HEK293 (cell line): Measurements from ENCODE around the gene LSM7.

ENCODE experiments used
- CTCF ChIA-PET: fragments of 350-600 bp; formaldehyde crosslinking; extraction: SDS; loops from one replicate; lab custom pipeline; 2021; ENCODE audit warnings: antibody characterized with exemption; lab: Yijun Ruan, JAX
- POLR2A ChIA-PET: fragments of 300-600 bp; formaldehyde crosslinking; extraction: SDS; loops from one replicate; lab custom pipeline; 2020; ENCODE audit warnings: antibody characterized with exemption, inconsistent platforms; lab: Yijun Ruan, JAX
- H3K27ac ChIP-seq: fragments of 200-500 bp; sonication (Bioruptor generic); 2 replicates; pipeline ENCODE4 v1.5.1; 2014; ENCODE audit warnings: low read depth, low read length, control low read depth, inconsistent platforms; ENCODE audit errors: extremely low read depth
- H3K36me3 ChIP-seq, 2 experiments: fragments of 200-500 bp in 1 of 2; sonication (Bioruptor generic) in 1 of 2; 1 replicate in 1 of 2; 2 replicates in 1 of 2; pipeline ENCODE4 v1.5.1; 2014 to 2017; ENCODE audit warnings: inconsistent platforms in 2 of 2, low read length in 2 of 2; ENCODE audit not compliant: control insufficient read depth in 2 of 2, insufficient read depth in 1 of 2
- H3K4me1 ChIP-seq: fragments of 200-500 bp; sonication (Bioruptor generic); 2 replicates; pipeline ENCODE4 v1.5.1; 2014; ENCODE audit warnings: mild to moderate bottlenecking, low read length, inconsistent platforms; ENCODE audit not compliant: control insufficient read depth, insufficient read depth
- H3K4me3 ChIP-seq: 2 replicates; pipeline ENCODE4 v1.5.1; 2011; ENCODE audit warnings: low read depth, mild to moderate bottlenecking, control low read depth, low read length, moderate library complexity
- H3K9me3 ChIP-seq: fragments of 200-500 bp; sonication (Bioruptor generic); 2 replicates; pipeline ENCODE4 v1.5.1; 2014; ENCODE audit warnings: low read depth, low read length, inconsistent platforms; ENCODE audit not compliant: control insufficient read depth, insufficient read depth
- EGR2 ChIP-seq: fragments of 450-650 bp; formaldehyde crosslinking; IDR thresholded peaks from 2 replicates; pipeline ENCODE4 v1.5.1; 2016; ENCODE audit warnings: low read depth, missing biosample characterization, missing genetic modification characterization
- HOXA7 ChIP-seq: sonication (generic); formaldehyde crosslinking; IDR thresholded peaks from 2 replicates; pipeline ENCODE4 v1.8.1; 2022; ENCODE audit warnings: missing genetic modification reagents, borderline replicate concordance
- PBX3 ChIP-seq: sonication (generic); formaldehyde crosslinking; IDR thresholded peaks from 2 replicates; pipeline ENCODE4 v1.8.1; 2022; ENCODE audit warnings: mild to moderate bottlenecking, moderate library complexity, missing genetic modification reagents
- SP2 ChIP-seq: fragments of 450-650 bp; formaldehyde crosslinking; IDR thresholded peaks from 2 replicates; pipeline ENCODE4 v1.5.1; 2016; ENCODE audit warnings: missing biosample characterization, missing genetic modification characterization
- SP3 ChIP-seq: fragments of 450-650 bp; formaldehyde crosslinking; IDR thresholded peaks from 2 replicates; pipeline ENCODE4 v1.5.1; 2016; ENCODE audit warnings: missing biosample characterization, missing genetic modification characterization
- TCF7L2 ChIP-seq: IDR thresholded peaks from 2 replicates; pipeline ENCODE4 v1.6.1; 2011; ENCODE audit warnings: low read depth, mild to moderate bottlenecking, inconsistent platforms, low read length, moderate library complexity, borderline replicate concordance
- TRIM28 ChIP-seq: IDR thresholded peaks from 2 replicates; pipeline ENCODE4 v1.6.1; 2011; ENCODE audit warnings: low read length, control low read depth, borderline replicate concordance
- YY1 ChIP-seq: fragments of 450-650 bp; formaldehyde crosslinking; IDR thresholded peaks from 2 replicates; pipeline ENCODE4 v1.5.1; 2018; ENCODE audit warnings: missing biosample characterization, missing genetic modification characterization
- ZBTB44 ChIP-seq: fragments of 450-650 bp; IDR thresholded peaks from 2 replicates; pipeline ENCODE4 v1.5.1; 2018; ENCODE audit warnings: missing biosample characterization, mild to moderate bottlenecking, missing genetic modification characterization
- ZFHX2 ChIP-seq: fragments of 450-650 bp; formaldehyde crosslinking; conservative IDR thresholded peaks from 2 replicates; pipeline ENCODE4 v1.5.1; 2016; ENCODE audit warnings: missing biosample characterization, missing genetic modification characterization
- ZFP69B ChIP-seq: fragments of 450-650 bp; formaldehyde crosslinking; IDR thresholded peaks from 2 replicates; pipeline ENCODE4 v1.5.1; 2016; ENCODE audit warnings: missing biosample characterization, missing genetic modification characterization
- ZNF146 ChIP-seq: fragments of 450-650 bp; formaldehyde crosslinking; IDR thresholded peaks from 2 replicates; pipeline ENCODE4 v1.5.1; 2016; ENCODE audit warnings: missing biosample characterization, missing genetic modification characterization
- ZNF16 ChIP-seq: fragments of 450-650 bp; formaldehyde crosslinking; IDR thresholded peaks from 2 replicates; pipeline ENCODE4 v1.5.1; 2016; ENCODE audit warnings: low read depth, missing biosample characterization, missing genetic modification characterization
- ZNF184 ChIP-seq: fragments of 450-650 bp; IDR thresholded peaks from 2 replicates; pipeline ENCODE4 v1.5.1; 2018; ENCODE audit warnings: missing biosample characterization, mild to moderate bottlenecking, missing genetic modification characterization
- ZNF248 ChIP-seq: fragments of 450-650 bp; formaldehyde crosslinking; IDR thresholded peaks from 2 replicates; pipeline ENCODE4 v1.5.1; 2017; ENCODE audit warnings: missing biosample characterization, missing genetic modification characterization
- ZNF292 ChIP-seq: fragments of 450-650 bp; formaldehyde crosslinking; IDR thresholded peaks from 2 replicates; pipeline ENCODE4 v1.5.1; 2016; ENCODE audit warnings: low read depth, missing biosample characterization, missing genetic modification characterization, borderline replicate concordance
- ZNF416 ChIP-seq: fragments of 450-650 bp; formaldehyde crosslinking; IDR thresholded peaks from 2 replicates; pipeline ENCODE4 v1.5.1; 2016; ENCODE audit warnings: missing biosample characterization, missing genetic modification characterization
- ZNF473 ChIP-seq: fragments of 450-650 bp; formaldehyde crosslinking; IDR thresholded peaks from 2 replicates; pipeline ENCODE4 v1.5.1; 2017; ENCODE audit warnings: missing biosample characterization, missing genetic modification characterization
- ZNF501 ChIP-seq: fragments of 450-650 bp; formaldehyde crosslinking; IDR thresholded peaks from 2 replicates; pipeline ENCODE4 v1.5.1; 2016; ENCODE audit warnings: missing biosample characterization, missing genetic modification characterization
- ZNF514 ChIP-seq: fragments of 450-650 bp; formaldehyde crosslinking; IDR thresholded peaks from 2 replicates; pipeline ENCODE4 v1.5.1; 2016; ENCODE audit warnings: missing biosample characterization, missing genetic modification characterization
- ZNF560 ChIP-seq: fragments of 450-650 bp; formaldehyde crosslinking; IDR thresholded peaks from 2 replicates; pipeline ENCODE4 v1.5.1; 2017; ENCODE audit warnings: missing biosample characterization, missing genetic modification characterization, borderline replicate concordance
- ZNF623 ChIP-seq: fragments of 450-650 bp; formaldehyde crosslinking; IDR thresholded peaks from 2 replicates; pipeline ENCODE4 v1.5.1; 2016; ENCODE audit warnings: missing biosample characterization, missing genetic modification characterization
- TF ChIP-seq, protein P1 (sequence below): fragments of 450-650 bp; formaldehyde crosslinking; IDR thresholded peaks from 2 replicates; pipeline ENCODE4 v1.5.1; 2016; ENCODE audit warnings: missing biosample characterization, missing genetic modification characterization
- TF ChIP-seq, protein P2 (sequence below): fragments of 450-650 bp; formaldehyde crosslinking; IDR thresholded peaks from 2 replicates; pipeline ENCODE4 v1.5.1; 2016; ENCODE audit warnings: missing biosample characterization, missing genetic modification characterization
- TF ChIP-seq, protein P3 (sequence below): fragments of 450-650 bp; formaldehyde crosslinking; IDR thresholded peaks from 2 replicates; pipeline ENCODE4 v1.5.1; 2016; ENCODE audit warnings: missing biosample characterization, missing genetic modification characterization

The LSM7 gene

DNA sequence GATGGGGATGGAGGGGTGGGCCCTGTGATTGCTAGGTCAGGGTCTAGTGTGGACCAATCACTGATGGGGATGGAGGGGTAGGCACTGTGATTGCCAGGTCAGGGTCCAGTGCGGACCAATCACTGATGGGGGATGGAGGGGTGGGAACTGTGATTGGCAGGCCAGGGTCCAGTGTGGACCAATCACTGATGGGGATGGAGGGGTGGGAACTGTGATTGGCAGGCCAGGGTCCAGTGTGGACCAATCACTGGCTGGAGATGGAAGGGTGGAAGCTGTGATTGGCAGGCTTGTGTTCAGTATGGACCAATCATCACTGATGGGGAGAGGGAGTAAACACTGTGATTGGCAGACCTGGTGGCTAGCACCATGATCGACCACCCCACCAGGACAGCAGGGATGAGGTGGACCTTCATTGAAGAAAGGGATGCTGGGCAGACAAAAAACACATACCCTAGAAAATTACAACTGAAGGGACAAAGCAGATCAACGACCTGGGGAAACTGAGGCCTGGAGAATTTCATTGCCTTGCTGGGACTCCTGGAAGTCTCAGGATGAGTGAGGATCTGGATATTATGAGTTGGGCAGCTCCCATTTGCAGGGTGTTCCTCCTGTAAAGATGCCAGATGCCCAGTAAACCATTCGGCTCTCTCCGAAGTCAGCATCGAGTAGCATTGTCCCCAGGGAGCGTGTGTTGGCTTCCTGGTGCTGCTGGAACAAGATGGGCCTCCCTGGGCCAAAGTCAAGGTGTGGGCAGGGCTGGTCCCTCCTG lies 47.2 kb upstream of the LSM7 start (continued):
- TF ChIP-seq ZNF501 (tag by site-specific recombination) (no peak), ZFP69B (no peak), ZNF514 (tag by site-specific recombination) (no peak)
- TF ChIP-seq, protein P1, sequence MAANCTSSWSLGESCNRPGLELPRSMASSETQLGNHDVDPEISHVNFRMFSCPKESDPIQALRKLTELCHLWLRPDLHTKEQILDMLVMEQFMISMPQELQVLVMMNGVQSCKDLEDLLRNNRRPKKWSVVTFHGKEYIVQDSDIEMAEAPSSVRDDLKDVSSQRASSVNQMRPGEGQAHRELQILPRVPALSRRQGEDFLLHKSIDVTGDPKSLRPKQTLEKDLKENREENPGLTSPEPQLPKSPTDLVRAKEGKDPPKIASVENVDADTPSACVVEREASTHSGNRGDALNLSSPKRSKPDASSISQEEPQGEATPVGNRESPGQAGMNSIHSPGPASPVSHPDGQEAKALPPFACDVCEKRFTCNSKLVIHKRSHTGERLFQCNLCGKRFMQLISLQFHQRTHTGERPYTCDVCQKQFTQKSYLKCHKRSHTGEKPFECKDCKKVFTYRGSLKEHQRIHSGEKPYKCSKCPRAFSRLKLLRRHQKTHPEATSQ (tag by site-specific recombination), result no peak
- TF ChIP-seq, protein P2, sequence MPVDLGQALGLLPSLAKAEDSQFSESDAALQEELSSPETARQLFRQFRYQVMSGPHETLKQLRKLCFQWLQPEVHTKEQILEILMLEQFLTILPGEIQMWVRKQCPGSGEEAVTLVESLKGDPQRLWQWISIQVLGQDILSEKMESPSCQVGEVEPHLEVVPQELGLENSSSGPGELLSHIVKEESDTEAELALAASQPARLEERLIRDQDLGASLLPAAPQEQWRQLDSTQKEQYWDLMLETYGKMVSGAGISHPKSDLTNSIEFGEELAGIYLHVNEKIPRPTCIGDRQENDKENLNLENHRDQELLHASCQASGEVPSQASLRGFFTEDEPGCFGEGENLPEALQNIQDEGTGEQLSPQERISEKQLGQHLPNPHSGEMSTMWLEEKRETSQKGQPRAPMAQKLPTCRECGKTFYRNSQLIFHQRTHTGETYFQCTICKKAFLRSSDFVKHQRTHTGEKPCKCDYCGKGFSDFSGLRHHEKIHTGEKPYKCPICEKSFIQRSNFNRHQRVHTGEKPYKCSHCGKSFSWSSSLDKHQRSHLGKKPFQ (tag by site-specific recombination), result no peak

GRCh38 chr19:2374808-2375207 lies 46.4 kb upstream of the LSM7 start:
- H3K36me3 ChIP-seq, result no peaks in the 10 kb centered on the region
- ChIA-PET CTCF (no interaction called here), POLR2A (interaction anchor here (0.6 kb wide), 1 partner anchor 1441 kb away, joined by 5 read pairs; no protein-coding TSS in a partner anchor)
- no peaks in the 10 kb centered on the region for H3K4me1 ChIP-seq
- no peak for TF ChIP-seq YY1 (tag by site-specific recombination)
- TF ChIP-seq ZNF416 (tag by site-specific recombination), result no peak
- TF ChIP-seq ZNF16 (tag by site-specific recombination), result no peak
- TF ChIP-seq ZNF146, result no peak
- no peak for TF ChIP-seq ZNF184
- TF ChIP-seq SP2 (tag by site-specific recombination), result no peak
- TF ChIP-seq, protein P3, sequence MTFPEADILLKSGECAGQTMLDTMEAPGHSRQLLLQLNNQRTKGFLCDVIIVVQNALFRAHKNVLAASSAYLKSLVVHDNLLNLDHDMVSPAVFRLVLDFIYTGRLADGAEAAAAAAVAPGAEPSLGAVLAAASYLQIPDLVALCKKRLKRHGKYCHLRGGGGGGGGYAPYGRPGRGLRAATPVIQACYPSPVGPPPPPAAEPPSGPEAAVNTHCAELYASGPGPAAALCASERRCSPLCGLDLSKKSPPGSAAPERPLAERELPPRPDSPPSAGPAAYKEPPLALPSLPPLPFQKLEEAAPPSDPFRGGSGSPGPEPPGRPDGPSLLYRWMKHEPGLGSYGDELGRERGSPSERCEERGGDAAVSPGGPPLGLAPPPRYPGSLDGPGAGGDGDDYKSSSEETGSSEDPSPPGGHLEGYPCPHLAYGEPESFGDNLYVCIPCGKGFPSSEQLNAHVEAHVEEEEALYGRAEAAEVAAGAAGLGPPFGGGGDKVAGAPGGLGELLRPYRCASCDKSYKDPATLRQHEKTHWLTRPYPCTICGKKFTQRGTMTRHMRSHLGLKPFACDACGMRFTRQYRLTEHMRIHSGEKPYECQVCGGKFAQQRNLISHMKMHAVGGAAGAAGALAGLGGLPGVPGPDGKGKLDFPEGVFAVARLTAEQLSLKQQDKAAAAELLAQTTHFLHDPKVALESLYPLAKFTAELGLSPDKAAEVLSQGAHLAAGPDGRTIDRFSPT (tag by site-specific recombination), result no peak
- TF ChIP-seq ZNF473, result no peak
- H3K27ac ChIP-seq, result no peak overlapping the region
- no peaks in the 10 kb centered on the region for H3K9me3 ChIP-seq
- H3K4me3 ChIP-seq, result no peak overlapping the region

GRCh38 chr19:2372076-2372612 lies 43.8 kb upstream of the LSM7 start:
- H3K4me3 ChIP-seq, result no peak overlapping the region
- H3K36me3 ChIP-seq, result no peaks in the 10 kb centered on the region
- ChIA-PET CTCF (no interaction called here), POLR2A (no interaction called here)
- H3K4me1 ChIP-seq, result no peaks in the 10 kb centered on the region
- no peak overlapping the region for H3K27ac ChIP-seq
- H3K9me3 ChIP-seq, result no peaks in the 10 kb centered on the region
- TF ChIP-seq ZNF248 (tag by site-specific recombination) (no peak), ZNF623 (tag by site-specific recombination) (no peak), PBX3 (CRISPR knock-in tag) (no peak), ZNF560 (tag by site-specific recombination) (no peak), ZFHX2 (tag by site-specific recombination) (peak; percentile 95), HOXA7 (no peak), ZNF416 (tag by site-specific recombination) (no peak), TCF7L2 (no peak), ZNF292 (no peak), TRIM28 (no peak), SP3 (tag by site-specific recombination) (no peak), EGR2 (peak; percentile 98), ZBTB44 (tag by site-specific recombination) (no peak)
